GM12878 (cell line): ENCODE results near the gene KMO. TPM values are rescaled to one million over a fixed set of nuclear protein-coding genes. Genes with fewer than 3 reads are reported as not detected.

ENCODE experiments used
- ATAC-seq: fragments of 200-7000 bp; cut with Tn5 transposase; 3 replicates; pipeline ENCODE4 v1.9.1; 2020; ENCODE audit warnings: mild to moderate bottlenecking, moderate library complexity
- BruUV-seq: library from RNA; stranded (reverse); fragments of 400-500 nt; replicated peaks from 2 replicates; lab custom pipeline; 2021; lab: Mats Ljungman, UMichigan
- CTCF ChIA-PET: fragments of 300-600 bp; sonication (Branson Sonifier 250); formaldehyde crosslinking; extraction: SDS; loops from one replicate; lab custom pipeline; 2021; ENCODE audit warnings: inconsistent platforms; lab: Yijun Ruan, JAX
- POLR2A ChIA-PET: fragments of 350-600 bp; formaldehyde crosslinking; extraction: SDS; loops from one replicate; lab custom pipeline; 2021; ENCODE audit warnings: inconsistent platforms; lab: Charles Lee
- RAD21 ChIA-PET: fragments of 300-600 bp; sonication (Branson Sonifier 250); formaldehyde crosslinking; loops from one replicate; lab custom pipeline; 2023; ENCODE audit warnings: antibody characterized with exemption; ENCODE audit not compliant: unreplicated experiment; lab: Charles Lee
- SMC1A ChIA-PET: fragments of 300-600 bp; sonication (Branson Sonifier 250); formaldehyde crosslinking; loops from one replicate; lab custom pipeline; 2023; ENCODE audit not compliant: unreplicated experiment, uncharacterized antibody; lab: Charles Lee
- DNase-seq: peaks from one replicate; pipeline ENCODE4 v3.0.0-alpha.2; 2011; ENCODE audit warnings: low read depth, low spot score
- FAIRE-seq: peaks from 3 replicates; lab custom pipeline; 2011; peaks lifted over from hg19 to GRCh38; lab: Jason Lieb, UNC
- H2AFZ ChIP-seq: 2 replicates; pipeline ENCODE4 v1.6.0; 2011; ENCODE audit warnings: low read depth, low read length, control low read depth; ENCODE audit not compliant: control insufficient read depth
- H3K27ac ChIP-seq: 2 replicates; pipeline ENCODE4 v1.5.1; 2011; ENCODE audit warnings: control low read depth; ENCODE audit not compliant: control insufficient read depth, insufficient read depth
- H3K27me3 ChIP-seq, 2 experiments: replicated peaks in 1 of 2; 2 replicates each; pipeline versions ENCODE4 v1.6.0 to v1.6.1; 2011; ENCODE audit warnings: low read length in 1 of 2; ENCODE audit not compliant: control insufficient read depth in 2 of 2, insufficient read depth in 2 of 2
- H3K36me3 ChIP-seq, 2 experiments: 2 replicates each; pipeline ENCODE4 v1.5.1; 2011; ENCODE audit warnings: low read length in 1 of 2; ENCODE audit not compliant: control insufficient read depth in 2 of 2, insufficient read depth in 2 of 2
- H3K4me1 ChIP-seq: 2 replicates; pipeline ENCODE4 v1.6.1; 2011; ENCODE audit warnings: mild to moderate bottlenecking, low read length, moderate library complexity, mixed read lengths; ENCODE audit not compliant: control insufficient read depth, insufficient read depth
- H3K4me2 ChIP-seq: 2 replicates; pipeline ENCODE4 v1.6.0; 2011; ENCODE audit warnings: control low read depth; ENCODE audit not compliant: control insufficient read depth, insufficient read depth
- H3K4me3 ChIP-seq: fragments of 200-600 bp; sonication (generic); 2 replicates; pipeline ENCODE4 v1.5.1; 2016
- H3K79me2 ChIP-seq: 2 replicates; pipeline ENCODE4 v1.6.0; 2011; ENCODE audit warnings: low read length; ENCODE audit not compliant: control insufficient read depth, insufficient read depth
- H3K9ac ChIP-seq: 2 replicates; pipeline ENCODE4 v1.8.0; 2011; ENCODE audit warnings: low read length, control low read depth, mixed read lengths; ENCODE audit not compliant: control insufficient read depth, insufficient read depth
- H3K9me3 ChIP-seq: replicated peaks from 3 replicates; pipeline ENCODE4 v1.5.1; 2011; ENCODE audit warnings: mild to moderate bottlenecking, low read length; ENCODE audit not compliant: control insufficient read depth, insufficient read depth
- H4K20me1 ChIP-seq: 2 replicates; pipeline ENCODE4 v1.6.0; 2011; ENCODE audit not compliant: control insufficient read depth, insufficient read depth
- ATF3 ChIP-seq: IDR thresholded peaks from 2 replicates; pipeline ENCODE4 v1.6.1; 2011; ENCODE audit warnings: low read depth, mild to moderate bottlenecking, low read length, moderate library complexity, borderline replicate concordance; ENCODE audit errors: extremely low read depth
- CBX3 ChIP-seq: fragments of 200-600 bp; sonication (generic); IDR thresholded peaks from 2 replicates; pipeline ENCODE4 v1.6.1; 2016; ENCODE audit warnings: low read depth, borderline replicate concordance
- CEBPB ChIP-seq, 2 experiments: fragments of 150-350 bp in 1 of 2; IDR thresholded peaks; 2 replicates each; pipeline ENCODE4 v1.6.1; 2012 to 2014; ENCODE audit warnings: low read depth in 2 of 2, low read length in 2 of 2, borderline replicate concordance in 1 of 2, inconsistent platforms in 1 of 2
- CHD2 ChIP-seq: IDR thresholded peaks from 2 replicates; pipeline ENCODE4 v1.6.1; 2011; ENCODE audit warnings: low read depth, low read length, improper control_type of control experiment, borderline replicate concordance
- CREB1 ChIP-seq: IDR thresholded peaks from 2 replicates; pipeline ENCODE4 v1.6.1; 2012; ENCODE audit warnings: low read depth, mild to moderate bottlenecking, inconsistent platforms
- IRF4 ChIP-seq: IDR thresholded peaks from 2 replicates; pipeline ENCODE4 v1.6.1; 2011; ENCODE audit warnings: low read depth, low read length
- JUNB ChIP-seq: IDR thresholded peaks from 2 replicates; pipeline ENCODE4 v1.6.1; 2016; ENCODE audit warnings: antibody characterized with exemption, mild to moderate bottlenecking
- JUND ChIP-seq: IDR thresholded peaks from 2 replicates; pipeline ENCODE4 v1.6.1; 2012; ENCODE audit warnings: low read depth, mild to moderate bottlenecking, low read length, improper control_type of control experiment, moderate library complexity
- KAT2A ChIP-seq: conservative IDR thresholded peaks from 2 replicates; pipeline ENCODE4 v1.6.1; 2011; ENCODE audit warnings: low read depth, low read length; ENCODE audit not compliant: control insufficient read depth
- MYB ChIP-seq: fragments of 150-350 bp; IDR thresholded peaks from 2 replicates; pipeline ENCODE4 v1.6.1; 2014; ENCODE audit warnings: mild to moderate bottlenecking, low read depth, low read length, borderline replicate concordance
- NFXL1 ChIP-seq: fragments of 450-650 bp; IDR thresholded peaks from 2 replicates; pipeline ENCODE4 v1.6.1; 2017; ENCODE audit warnings: antibody characterized with exemption, mild to moderate bottlenecking, borderline replicate concordance
- NFYB ChIP-seq: IDR thresholded peaks from 2 replicates; pipeline ENCODE4 v1.6.1; 2011; ENCODE audit warnings: low read depth, mild to moderate bottlenecking, low read length, improper control_type of control experiment, moderate library complexity; ENCODE audit not compliant: insufficient read depth
- POLR2AphosphoS2 ChIP-seq: IDR thresholded peaks from 2 replicates; pipeline ENCODE4 v1.6.1; 2011; ENCODE audit warnings: low read depth, mild to moderate bottlenecking, low read length, improper control_type of control experiment, moderate library complexity
- SIN3A ChIP-seq: IDR thresholded peaks from 2 replicates; pipeline ENCODE4 v1.6.1; 2012; ENCODE audit warnings: low read depth, low read length, improper control_type of control experiment
- SMAD5 ChIP-seq: IDR thresholded peaks from 2 replicates; pipeline ENCODE4 v1.6.1; 2016; ENCODE audit warnings: antibody characterized with exemption, low read depth
- STAT3 ChIP-seq: IDR thresholded peaks from 2 replicates; pipeline ENCODE4 v1.6.1; 2011; ENCODE audit warnings: low read depth, low read length, improper control_type of control experiment
- SUPT20H ChIP-seq: IDR thresholded peaks from 2 replicates; pipeline ENCODE4 v1.6.1; 2011; ENCODE audit warnings: low read depth, mild to moderate bottlenecking, low read length, moderate library complexity, borderline replicate concordance; ENCODE audit not compliant: control insufficient read depth
- YY1 ChIP-seq: IDR thresholded peaks from 2 replicates; pipeline ENCODE4 v1.6.1; 2011; ENCODE audit warnings: low read depth, mild to moderate bottlenecking, low read length
- WGBS: methylation state at CpG from one replicate; pipeline ENCODE4 v1.1.6; 2016; ENCODE audit warnings: low lambda C conversion rate; ENCODE audit not compliant: insufficient replicate concordance, insufficient coverage; ENCODE audit errors: missing lambda C conversion rate; 5-methylcytosine and 5-hydroxymethylcytosine counted together
- in situ Hi-C: fragments of 300-500 bp; cut with MboI; formaldehyde crosslinking; loops from 9 replicates; pipeline ENCODE4 v1.14.3; 2018; ENCODE audit warnings: mixed read lengths
- intact Hi-C: fragments of 100-400 bp; cut with micrococcal nuclease; formaldehyde crosslinking; loops from one replicate; pipeline ENCODE4 v1.14.2; 2022; ENCODE audit not compliant: unreplicated experiment
- polyA plus RNA-seq, 11 experiments: library from polyadenylated mRNA; depleted of rRNA in 4 of 11; unstranded in 6 of 11; stranded (reverse) in 5 of 11; fragments of >200 nt; fragmentation: Nextera tagmentation in 4 of 11; fragmentation: Illumina TruSeq in 1 of 11; extraction: Ambion mirVana in 4 of 11; extraction: Trizol in 1 of 11; gene quantifications; 1 replicate in 1 of 11; 2 replicates in 10 of 11; pipeline versions ENCODE4 v1.2.1 to v1.2.3, GENCODE V29; 2011 to 2016; ENCODE audit warnings: inconsistent platforms in 2 of 11, missing spikeins in 2 of 11, low read depth in 1 of 11
- total RNA-seq, 4 experiments: library from RNA; depleted of rRNA in 3 of 4; stranded (reverse); fragments of >200 nt in 3 of 4; fragmentation: Illumina TruSeq in 1 of 4; extraction: Trizol in 1 of 4; gene quantifications; 2 replicates each; pipeline versions ENCODE4 v1.2.1 to v1.2.3, GENCODE V29; 2013 to 2021
- TF ChIP-seq, protein P1 (sequence below): IDR thresholded peaks from 2 replicates; pipeline ENCODE4 v1.6.1; 2012; ENCODE audit warnings: low read depth, low read length, improper control_type of control experiment

The KMO gene
- total and polyA plus RNA-seq, 10 of the 15 experiments (the other 5 are each of a cell fraction or from before 2014, with no cell fraction given) = 0.68 to 5.9 (median 1.5) TPM

- no peak for TF ChIP-seq MYB
- TF ChIP-seq JUNB = 0 out of 2 replicates have a peak, but pooled peaks have one; percentile 22
Measured at GRCh38 chr1:241635556-241636152, 103.5 kb downstream of the KMO start (continued).

GRCh38 chr1:241636291-241636690 lies 104.1 kb downstream of the KMO start:
- no TSS peak for BruUV-seq
- H2AFZ ChIP-seq = no peak overlapping the region
- H3K27me3 ChIP-seq = no peaks in the 10 kb centered on the region
- ChIA-PET POLR2A (interaction anchor here (0.5 kb wide), 1 partner anchor 154 kb away, joined by 4 read pairs; no protein-coding TSS in a partner anchor), CTCF (no interaction called here), SMC1A (interaction anchor here (1.2 to 1.3 kb wide), 2 partner anchors 9 to 12 kb away, joined by 3 read pairs; no protein-coding TSS in a partner anchor), RAD21 (no interaction called here)
- FAIRE-seq (no peak), ATAC-seq (no peak), DNase-seq (no peak)
- no peak overlapping the region; the same call in 1 of the 2 replicates for H3K9ac ChIP-seq
- H3K79me2 ChIP-seq = peaks cover 39% of the 10 kb centered on the region
- intact Hi-C loops (loop anchor here (5.0 kb wide), 1 partner anchor 211 kb away; the partner anchor contains the start of gene EXO1), in situ Hi-C loops (no loop called here)
- H3K4me3 ChIP-seq = peak overlapping the region; percentile 25; the same call in 1 of the 2 replicates
- no peaks in the 10 kb centered on the region; a peak in 1 of 4 replicates for H3K36me3 ChIP-seq
- peak overlapping the region; percentile 8; the same call in 1 of the 2 replicates for H3K27ac ChIP-seq
- peaks cover 10% of the 10 kb centered on the region for H3K4me1 ChIP-seq
- H4K20me1 ChIP-seq = no peaks in the 10 kb centered on the region
- TF ChIP-seq SUPT20H (no peak), JUND (no peak), SIN3A (no peak), POLR2AphosphoS2 (no peak), SMAD5 (no peak), CREB1 (no peak), CBX3 (no peak), STAT3 (no peak), NFYB (no peak), CEBPB (IDR thresholded peaks at IDR 0.05; ENCODE audit: borderline replicate concordance in 1 of 2, low read depth in 2 of 2, low read length in 2 of 2) (no peak), CHD2 (no peak), YY1 (no peak), ATF3 (no peak), KAT2A (no peak), NFXL1 (no peak), IRF4 (no peak)
- TF ChIP-seq, protein P1, sequence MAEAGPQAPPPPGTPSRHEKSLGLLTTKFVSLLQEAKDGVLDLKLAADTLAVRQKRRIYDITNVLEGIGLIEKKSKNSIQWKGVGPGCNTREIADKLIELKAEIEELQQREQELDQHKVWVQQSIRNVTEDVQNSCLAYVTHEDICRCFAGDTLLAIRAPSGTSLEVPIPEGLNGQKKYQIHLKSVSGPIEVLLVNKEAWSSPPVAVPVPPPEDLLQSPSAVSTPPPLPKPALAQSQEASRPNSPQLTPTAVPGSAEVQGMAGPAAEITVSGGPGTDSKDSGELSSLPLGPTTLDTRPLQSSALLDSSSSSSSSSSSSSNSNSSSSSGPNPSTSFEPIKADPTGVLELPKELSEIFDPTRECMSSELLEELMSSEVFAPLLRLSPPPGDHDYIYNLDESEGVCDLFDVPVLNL = no peak
- peak overlapping the region; percentile 53 for H3K4me2 ChIP-seq
- 97% methylated on average over 1 of the region's 1 CpG for WGBS
- H3K9me3 ChIP-seq = no peaks in the 10 kb centered on the region
